CD4-positive, alpha-beta T cell treated with Interleukin-15 for 4 hours (primary cell): ENCODE results near the gene LHX1.
A peak's percentile ranks its signal among the peaks of the same experiment; 100 is the strongest.

ENCODE experiments used
- DNase-seq: peaks from one replicate; pipeline ENCODE4 v3.0.0-alpha.2; 2020; ENCODE audit warnings: low spot score

The LHX1 gene

DNA sequence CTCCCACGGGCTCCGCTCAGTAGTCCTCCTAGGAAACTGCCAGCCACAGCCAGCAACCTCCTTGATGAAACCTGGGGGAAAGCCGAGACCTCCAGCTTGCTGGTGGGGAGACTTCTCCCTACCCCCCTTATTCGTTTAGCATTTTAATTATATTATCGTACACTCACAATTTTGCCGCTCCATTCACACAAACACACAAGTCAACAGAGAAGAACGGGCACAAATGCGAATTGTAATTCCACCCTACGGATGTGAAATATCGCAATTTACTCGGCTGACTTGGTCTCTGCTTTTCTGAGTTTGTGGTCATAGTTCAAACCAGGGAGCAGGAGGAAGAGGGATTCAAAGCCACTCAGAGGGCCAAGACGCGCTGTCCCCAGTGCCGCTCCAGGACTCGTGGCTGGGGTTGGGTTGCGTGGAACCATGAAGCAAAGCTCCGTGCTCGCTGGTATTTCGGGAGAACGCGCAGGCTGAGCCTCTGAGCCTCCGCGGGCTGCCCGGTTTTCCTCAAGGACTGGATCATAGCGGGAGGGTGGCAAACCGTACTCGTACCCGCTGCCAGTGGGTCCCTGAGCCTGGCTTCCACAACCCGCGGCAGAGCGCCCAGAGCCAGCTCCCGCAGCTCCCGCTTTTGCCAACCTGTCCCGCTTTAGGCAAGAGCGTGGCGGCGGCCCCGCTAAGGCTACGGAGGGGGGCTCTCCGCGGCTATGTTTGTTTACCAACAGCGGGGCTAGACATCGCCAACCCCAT is 2.0 kb downstream of the LHX1 start:
- DNase-seq: no peak

DNA sequence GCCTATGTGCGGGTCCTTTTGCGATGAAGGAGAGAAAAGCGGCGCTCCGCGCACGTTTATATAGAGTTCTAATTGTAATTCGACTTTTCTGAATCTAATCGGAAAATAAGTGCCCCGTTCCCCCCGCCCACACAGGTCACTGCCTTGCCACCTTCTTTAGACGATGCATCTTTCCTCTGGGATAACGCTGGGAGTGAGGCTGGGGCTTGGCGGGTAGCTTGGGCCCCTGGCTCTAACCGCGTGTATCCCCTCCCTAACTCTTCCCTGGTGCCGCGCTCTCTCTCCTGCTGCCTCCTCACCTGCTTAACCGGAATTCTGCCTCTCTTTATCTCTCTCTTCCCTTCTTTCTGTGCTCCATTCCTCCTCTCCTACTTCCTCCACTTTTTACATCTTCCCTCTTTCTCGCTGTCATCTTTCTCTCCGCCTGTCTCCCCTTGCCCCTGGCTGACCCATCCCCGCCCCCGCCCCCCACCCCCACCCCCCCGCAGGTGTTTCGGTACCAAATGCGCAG is 2.6 kb downstream of the LHX1 start:
- DNase-seq: no peak

DNA sequence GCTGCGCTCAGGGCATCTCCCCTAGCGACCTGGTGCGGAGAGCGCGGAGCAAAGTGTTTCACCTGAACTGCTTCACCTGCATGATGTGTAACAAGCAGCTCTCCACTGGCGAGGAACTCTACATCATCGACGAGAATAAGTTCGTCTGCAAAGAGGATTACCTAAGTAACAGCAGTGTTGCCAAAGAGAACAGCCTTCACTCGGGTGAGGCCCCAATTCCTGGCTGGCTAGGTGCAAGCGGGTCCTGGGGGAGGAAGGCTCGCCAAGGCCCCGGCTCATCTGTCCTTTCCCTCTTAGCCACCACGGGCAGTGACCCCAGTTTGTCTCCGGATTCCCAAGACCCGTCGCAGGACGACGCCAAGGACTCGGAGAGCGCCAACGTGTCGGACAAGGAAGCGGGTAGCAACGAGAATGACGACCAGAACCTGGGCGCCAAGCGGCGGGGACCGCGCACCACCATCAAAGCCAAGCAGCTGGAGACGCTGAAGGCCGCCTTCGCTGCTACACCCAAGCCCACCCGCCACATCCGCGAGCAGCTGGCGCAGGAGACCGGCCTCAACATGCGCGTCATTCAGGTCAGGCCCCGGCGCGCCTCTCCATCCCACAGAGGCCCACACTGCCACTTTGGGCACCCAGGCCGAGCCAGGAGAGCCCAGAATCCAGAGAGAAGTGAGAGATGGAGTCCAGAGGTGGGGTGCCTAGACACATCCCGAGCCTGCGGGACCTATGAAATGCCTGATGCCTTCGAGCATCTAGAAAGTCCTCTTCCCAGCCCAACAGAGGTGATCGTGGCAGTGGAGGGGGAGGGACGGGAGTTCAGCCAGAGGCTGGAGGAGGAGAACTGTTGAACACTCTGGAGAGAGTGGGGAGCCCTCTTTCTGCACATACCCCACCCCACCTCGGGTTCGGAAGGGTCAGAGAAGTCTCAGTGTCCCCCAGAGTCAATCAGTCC is 3.3 kb downstream of the LHX1 start:
- no peak for DNase-seq

DNA sequence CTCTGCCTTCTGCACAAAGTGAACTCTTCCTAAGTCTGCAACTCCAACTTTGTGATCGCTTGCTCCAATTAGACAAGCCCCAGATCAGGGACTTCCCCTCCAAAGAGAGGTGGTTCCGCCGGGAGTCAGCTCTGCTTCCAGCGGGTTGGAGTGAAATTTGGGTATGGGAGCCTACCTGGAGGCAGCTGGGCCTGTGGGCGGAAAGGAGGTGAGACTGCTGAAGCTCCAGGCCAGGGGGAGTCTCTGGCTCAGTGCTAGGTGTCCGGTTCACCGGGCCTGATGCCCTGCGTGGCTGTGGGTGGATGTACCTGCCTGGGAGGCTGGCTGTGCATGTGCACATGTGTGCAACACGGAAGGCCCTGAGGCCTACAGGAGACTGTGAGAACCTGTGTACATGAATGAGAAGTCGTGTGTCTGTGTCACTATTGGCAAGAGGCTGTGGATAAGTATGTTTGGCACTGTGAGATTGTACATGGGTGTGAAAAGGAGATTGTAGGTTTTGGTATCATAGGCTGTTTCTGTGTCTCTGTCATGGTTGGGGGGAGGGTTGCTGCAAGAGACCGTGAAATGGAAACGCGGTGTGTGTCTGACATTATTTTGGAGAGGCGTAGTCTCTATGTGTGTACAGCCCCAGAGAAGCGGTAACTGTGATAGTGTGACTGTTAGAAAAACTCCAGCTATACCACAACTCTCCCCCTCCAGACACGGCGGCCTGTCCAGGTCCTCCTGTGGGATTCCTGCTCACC is 4.2 kb downstream of the LHX1 start:
- no peak for DNase-seq

DNA sequence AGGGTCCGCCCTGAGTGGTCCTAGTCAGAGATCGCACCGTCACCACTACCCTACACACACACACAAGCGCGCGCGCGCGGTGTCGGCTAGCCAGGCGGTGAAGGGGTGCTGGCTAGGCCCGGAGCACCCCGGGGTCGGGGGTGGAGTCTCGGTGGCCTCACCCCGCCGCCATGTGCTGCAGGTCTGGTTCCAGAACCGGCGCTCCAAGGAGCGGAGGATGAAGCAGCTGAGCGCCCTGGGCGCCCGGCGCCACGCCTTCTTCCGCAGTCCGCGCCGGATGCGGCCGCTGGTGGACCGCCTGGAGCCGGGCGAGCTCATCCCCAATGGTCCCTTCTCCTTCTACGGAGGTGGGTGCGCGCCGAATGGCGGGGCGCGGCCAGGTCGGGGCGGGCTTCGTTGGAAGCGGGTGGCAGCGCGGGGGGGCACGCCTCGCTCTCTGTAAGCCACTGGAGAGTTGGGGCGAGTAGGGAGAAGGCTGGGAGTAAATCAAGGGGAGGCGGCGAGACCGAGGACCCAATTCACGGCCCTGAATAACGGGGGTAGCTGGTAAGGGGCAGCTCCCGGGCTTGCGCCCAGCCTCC is 4.8 kb downstream of the LHX1 start:
- DNase-seq: no peak

DNA sequence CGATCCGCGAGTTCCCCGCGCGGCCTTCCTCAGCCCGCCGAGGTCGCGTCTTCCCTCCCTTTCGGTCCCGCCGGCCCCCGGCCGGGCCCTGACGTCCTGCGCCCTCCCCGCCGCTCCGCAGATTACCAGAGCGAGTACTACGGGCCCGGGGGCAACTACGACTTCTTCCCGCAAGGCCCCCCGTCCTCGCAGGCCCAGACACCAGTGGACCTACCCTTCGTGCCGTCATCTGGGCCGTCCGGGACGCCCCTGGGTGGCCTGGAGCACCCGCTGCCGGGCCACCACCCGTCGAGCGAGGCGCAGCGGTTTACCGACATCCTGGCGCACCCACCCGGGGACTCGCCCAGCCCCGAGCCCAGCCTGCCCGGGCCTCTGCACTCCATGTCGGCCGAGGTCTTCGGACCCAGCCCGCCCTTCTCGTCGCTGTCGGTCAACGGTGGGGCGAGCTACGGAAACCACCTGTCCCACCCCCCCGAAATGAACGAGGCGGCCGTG is 5.4 kb downstream of the LHX1 start:
- DNase-seq: no peak

DNA sequence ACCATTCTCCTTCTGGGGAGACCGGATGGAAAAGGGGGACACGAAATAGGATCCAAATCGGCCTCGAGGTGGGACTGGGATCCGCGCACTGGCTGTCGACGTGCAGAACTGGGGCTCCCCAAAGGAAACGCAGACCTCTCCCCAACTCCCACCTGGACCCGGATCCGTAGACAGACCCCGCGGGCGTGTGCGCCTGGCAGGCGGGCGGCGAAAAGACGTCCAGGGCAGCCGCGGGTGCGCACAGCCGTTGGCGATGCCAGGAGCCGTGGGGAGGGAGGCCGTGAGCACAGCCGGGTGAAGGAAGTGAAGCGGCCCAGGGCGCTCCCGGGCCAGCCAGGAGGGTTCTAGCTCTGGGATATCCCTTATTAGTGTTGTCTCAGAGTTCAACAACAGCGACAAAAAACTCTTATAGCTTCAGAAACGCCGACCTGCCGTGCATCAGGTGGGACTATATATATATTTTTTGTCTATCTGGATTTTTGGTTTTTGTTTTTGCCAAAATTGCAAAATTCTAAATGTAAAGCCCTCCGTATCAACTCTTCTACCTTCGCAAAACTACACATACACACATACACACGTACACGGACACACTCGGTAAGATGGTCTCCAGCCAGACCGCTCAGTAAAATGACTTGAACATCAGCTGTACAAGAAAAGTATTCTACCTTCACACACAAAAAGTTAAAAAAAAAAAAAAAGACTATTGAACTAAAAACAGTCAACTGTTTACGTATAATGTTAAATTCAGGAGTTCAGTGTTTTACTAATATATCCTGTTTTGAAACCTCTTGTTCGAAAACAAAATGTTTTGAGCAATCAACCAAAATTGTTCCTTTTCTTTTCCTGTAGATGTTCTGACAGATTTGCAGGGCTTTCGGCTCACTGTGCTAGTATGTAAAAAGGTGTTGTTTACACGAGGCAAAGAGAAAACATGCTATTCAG is 6.2 kb downstream of the LHX1 start:
- no peak for DNase-seq

DNA sequence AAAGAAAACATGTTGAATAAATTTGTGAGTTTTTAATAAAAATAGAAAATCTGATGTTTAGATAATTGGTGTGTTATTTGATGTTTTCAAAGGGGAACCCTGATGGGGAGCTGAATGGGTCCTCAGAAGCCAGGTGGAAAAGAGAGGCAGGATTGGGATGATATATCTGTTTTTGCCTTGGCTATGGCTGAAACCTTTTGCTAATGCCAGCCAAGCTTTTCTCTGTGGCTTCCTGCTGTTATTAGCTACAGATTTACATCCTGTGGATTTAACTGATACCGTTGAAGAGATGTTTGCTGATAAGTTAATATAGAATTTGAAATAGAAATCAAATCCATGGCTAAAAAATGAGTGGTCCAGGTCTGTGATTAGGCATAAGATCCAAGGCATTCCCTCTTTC is 7.3 kb downstream of the LHX1 start:
- DNase-seq: no peak

DNA sequence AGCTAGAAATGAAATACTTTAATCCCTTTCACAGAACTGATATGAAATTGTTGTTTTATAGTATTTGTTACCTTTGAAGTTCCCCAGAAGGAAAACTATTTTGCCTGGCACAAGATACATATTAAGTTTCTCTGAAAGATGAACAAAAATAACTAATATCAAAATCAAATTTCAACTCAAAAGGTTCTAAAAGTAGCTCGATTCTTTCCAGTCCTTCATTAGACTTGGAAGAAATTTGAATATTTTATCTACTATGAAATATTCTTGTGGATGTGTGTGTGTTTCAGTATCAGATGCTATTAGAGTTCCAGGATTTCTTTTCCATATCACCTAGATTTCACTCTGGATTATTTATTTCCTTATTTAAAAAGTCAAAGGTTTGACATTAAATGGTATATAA is 7.9 kb downstream of the LHX1 start:
- no peak for DNase-seq

DNA sequence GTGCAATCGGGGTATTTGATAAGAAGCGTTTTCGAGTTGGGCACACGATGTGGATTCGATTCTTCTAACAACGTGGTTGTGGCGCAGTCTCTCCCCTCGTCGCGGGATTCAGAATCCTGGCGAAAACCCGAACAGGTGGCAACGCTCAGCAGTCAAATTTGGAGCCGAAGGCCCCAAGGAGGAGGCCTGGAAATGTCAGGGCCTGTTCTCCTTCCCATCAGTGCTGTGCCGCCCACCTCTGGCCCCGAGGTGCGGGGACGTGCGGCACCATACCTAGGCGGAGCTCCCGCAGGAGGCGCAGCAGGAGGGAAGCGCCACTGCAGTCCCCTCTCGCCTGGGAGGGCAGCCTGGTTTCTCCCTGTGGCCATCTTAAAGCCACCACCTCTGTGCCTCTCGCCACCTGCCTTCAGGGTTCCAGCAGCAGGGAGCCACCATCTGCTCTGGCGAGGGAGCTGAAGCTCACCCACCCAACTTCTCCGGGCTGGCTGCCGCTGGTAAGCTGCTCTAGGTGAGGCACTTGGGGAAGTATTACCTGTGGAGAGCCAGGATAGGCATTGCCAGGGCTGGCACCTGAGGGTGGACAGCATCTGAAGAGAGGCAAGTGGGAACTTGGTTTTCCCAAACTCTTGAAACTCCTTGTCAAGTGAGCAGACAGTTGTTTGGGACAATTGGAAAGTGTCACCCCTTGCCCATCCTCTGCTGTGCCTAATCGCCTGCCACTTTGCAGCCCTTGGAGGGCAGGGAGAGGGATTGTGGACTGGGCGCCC is 8.9 kb downstream of the LHX1 start:
- DNase-seq: no peak

DNA sequence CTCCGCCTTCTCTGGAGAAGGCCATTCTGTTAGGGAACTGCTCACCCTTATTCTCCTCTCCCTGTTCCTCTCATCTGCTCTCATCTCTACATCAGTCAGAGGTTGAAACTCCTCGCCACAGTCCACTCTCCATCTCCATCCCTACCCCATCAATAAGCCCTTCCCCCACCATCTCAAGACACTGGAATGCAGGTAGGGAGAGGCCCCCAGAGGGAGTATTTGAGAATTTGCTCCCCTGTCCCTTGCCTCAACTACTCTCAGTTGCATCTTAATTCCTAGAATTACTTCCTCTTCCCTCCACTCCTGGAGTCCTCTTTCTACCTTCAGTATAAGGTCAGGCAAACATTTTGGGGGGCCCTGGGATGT is 9.4 kb downstream of the LHX1 start:
- DNase-seq: no peak

DNA sequence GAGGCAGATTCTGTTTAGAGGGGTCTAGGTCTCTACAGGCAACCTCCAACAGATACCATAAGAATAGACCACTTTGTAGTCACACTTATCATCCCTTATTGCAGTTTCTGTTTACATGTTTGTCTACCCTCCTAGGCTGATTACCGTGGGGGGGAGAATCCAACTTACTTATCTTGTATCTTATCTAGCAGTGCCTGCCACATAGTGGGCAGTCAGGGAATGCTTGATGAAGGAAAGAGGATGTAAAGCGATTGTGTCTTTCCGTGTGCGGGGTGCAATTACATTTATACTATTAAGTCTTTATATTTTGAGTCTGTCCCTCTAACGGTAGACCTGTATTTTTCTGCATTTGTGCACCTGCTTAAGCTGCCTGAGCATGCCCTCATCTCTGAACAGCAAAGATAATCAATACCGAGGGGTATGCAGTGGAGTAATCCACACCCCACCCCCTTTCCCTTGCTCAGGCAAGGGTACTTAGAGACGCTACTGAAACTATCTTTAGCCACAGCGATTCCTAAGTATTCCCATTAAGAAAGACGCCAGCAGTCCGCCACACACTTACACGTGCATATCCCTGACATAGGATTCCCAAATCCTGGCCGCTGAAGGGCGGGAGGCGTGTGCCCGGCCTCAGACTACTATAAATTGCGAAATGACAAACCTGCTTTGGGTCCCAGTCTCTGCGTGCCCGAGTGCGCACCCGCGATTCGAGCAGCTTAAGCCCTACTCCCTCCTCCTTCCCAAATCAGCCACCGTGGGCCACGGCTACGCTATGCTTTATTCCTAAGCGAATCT is 10.8 kb downstream of the LHX1 start:
- no peak for DNase-seq

DNA sequence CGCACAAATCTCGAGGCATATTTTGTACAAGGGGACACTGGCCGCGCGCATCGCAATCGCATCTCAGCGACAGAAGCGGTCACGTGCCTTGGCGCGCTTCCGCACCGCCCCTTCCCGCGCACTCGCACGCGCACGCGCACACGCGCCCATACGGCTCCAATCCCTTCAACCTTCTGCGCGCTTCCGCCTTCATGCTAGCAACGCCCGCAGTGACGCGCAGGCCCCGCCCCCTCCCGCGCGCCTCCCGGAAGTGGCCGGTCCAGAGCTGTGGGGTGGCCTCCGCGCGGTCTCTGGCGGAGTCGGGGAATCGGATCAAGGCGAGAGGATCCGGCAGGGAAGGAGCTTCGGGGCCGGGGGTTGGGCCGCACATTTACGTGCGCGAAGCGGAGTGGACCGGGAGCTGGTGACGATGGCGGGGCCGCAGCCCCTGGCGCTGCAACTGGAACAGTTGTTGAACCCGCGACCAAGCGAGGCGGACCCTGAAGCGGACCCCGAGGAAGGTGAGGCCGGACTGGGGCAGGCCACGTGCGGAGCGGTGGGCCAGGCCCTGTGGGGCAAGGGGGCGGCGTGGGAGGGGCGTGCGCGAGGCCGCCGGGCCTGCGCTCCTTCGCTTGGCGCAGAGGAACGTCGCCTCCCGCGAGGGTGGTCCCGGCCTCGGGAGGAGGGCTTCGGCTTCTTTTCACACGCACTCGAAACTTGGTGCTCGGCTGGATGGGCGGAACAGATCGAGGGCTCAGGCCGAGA is 11.6 kb downstream of the LHX1 start, which contains the start of gene AATF:
Gene AATF, plus strand, starts transcription at position 238 of the 744 bp plus-strand sequence. Its CDS starts 172 bp downstream, at position 410.
- peak; percentile 96 for DNase-seq

DNA sequence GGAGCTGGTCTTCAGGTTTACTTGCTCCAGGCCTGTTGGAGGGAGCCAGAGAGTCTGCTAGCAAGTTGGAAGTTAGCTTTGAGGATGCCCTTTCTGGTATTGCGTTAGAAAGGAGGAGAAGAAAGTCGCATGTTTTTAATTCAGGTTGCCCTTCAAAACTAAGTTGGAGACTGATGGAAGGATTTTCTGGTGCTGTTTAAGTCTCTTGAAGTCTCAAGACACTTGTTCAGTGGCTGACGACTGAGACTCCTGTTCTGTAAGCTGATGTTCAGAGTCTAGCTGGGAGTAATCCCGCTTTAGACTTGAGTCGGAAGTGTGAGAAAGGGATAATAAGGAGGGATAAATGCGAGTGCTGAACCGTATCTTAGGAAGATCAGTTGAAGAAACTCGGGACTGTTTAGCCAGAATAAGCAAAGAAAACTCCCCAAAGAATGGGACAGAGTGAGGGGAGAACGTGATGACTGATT is 12.2 kb downstream of the LHX1 start:
- no peak for DNase-seq

DNA sequence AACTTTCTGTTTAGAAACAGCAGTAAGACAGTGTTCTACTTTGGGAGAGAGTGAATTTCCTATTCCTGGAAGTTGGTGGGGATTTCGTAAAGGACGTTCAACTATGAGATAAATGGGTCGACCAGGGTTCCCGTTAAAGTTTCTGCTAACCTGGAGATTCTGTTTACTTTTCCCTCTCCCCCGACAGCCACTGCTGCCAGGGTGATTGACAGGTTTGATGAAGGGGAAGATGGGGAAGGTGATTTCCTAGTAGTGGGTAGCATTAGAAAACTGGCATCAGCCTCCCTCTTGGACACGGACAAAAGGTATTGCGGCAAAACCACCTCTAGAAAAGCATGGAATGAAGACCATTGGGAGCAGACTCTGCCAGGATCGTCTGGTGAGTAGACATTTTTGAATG is 12.8 kb downstream of the LHX1 start:
- no peak for DNase-seq

DNA sequence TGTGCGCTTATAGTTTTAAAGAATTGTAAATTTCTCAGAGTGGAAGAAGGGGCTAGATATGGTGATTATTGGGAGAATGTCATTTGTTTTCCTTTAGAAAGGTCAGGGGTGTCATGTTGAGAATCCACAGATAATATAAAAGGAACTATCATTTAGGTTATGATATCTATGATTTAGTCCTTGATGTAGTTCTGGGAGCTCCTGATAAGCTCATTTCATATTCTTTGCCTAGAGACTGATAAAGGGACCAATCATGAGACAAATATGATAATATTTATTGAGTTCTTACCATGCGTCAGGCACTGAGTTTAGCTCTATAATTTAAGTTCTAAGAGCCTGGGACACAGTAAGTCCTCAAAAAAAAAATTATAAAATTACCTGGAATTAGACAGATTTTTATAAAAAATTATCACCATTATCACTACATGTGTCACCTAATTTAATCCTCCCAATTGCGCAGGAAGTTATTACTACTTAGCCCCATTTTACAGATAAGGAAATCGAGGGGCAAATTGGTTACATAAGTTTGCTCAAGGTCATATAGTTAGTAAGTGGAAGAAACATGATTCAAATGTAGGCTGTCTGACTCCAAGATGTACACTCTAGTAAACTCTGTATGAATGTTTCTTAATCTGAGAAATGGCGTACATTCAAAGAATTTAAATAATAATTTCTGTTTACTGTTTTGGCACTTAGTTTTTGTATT is 14.0 kb downstream of the LHX1 start:
- DNase-seq: no peak

DNA sequence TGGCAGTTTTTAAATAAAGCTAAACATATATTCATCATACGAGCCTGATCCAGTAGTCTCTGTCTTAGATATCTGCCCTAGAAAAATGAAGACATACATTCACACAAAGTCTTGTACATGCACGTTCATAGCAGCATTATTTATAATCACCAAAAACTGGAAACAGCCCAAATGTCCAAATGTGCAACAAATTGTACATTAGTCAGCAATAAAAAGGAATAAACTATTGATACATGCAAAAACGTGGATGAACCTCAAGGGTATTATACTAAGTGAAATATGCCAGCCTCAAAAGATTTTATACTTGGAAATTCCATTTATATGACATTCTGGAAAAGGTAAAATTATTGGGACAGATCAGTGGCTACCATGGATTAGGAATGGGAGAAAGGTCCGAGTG is 34.2 kb downstream of the LHX1 start:
- no peak for DNase-seq
